Measurements from ENCODE around the gene PIM2. TPM values are rescaled to one million over a fixed set of nuclear protein-coding genes. Genes with fewer than 3 reads are reported as not detected.

PIM2 gene
- 3.0 TPM for total RNA-seq
- long read RNA-seq, transcript PIM2-201 (6 exons, 2,075 nt): major isoform, 8 of 9 reads
- long read RNA-seq, partial matches to known transcripts: 0 of 9 reads
- long read RNA-seq, other reads (novel, unspliced or antisense): 1 of 9 reads

DNA sequence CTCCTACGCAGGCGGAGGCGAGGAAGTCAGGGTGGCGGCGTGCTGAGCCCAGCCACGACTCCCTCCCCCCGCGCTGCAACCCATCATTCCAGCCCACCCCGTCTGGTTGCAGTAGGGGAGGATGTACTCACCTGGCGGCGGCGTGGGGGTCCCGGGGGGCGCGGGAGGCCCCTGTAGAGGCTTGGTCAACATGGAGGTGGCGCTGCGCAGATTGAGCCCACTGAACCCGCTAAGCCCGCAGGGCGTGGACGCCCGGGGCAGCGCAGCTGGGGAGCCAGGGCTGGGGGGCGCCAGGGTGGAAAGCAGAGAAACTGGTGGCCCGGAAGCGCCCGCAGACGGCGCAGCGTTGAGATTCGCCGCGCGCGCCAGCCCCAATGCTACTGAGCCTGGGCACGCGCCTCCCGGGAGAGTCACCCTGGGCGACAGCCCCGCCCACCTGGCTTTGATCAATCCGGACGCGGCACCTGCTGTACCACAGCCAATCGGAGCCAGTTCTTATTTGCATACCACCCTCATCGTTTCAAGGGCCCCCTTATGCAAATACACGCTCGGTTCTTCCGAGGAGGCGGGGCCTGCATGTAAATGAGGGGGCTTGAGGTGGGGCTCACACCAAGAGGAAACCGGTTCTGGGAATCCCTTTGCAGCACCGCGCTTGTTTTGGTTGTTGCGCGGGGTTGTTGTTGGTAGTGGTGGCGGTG lies at the start of gene PIM2:
PIM2 (minus strand) TSS at position 382 of the 698 bp plus-strand sequence; CDS start at position 192, 190 bp downstream.
- peak; percentile 94 for DNase-seq
- peak; percentile 91 for ATAC-seq (ENCODE audit: poor library complexity)
- intact Hi-C loops (cut with DNase I): no loop called here

- DNase-seq: no peak
- ATAC-seq (ENCODE audit: poor library complexity): no peak
- intact Hi-C loops (cut with DNase I): no loop called here
Measured at GRCh38 chrX:48968377-48968776, 49.6 kb upstream of the PIM2 start.

- no peak for ATAC-seq (ENCODE audit: poor library complexity)
- intact Hi-C loops (cut with DNase I): no loop called here
- DNase-seq: no peak
Measured at GRCh38 chrX:48966796-48967579, 48.2 kb upstream of the PIM2 start.

DNA sequence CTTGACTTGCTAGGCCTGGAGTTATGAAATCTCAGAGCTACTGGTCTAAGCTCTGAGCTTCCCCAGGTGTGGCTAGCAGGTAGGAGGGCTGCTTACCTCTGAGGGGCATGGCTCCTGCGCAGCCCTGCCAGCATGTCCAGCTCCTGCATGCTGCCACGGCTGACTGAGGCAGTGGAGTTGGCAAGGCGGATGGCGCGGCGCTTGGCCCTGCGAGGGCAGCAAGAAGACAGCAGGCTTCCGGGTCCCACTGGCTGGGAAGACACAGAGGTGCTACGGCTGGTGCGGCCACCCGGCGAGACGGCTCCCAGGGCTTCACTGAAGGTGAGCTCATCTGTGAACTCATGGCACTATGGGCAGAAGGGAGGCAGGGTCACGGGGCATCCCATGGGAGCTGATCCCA lies 47.1 kb upstream of the PIM2 start:
- DNase-seq (no peak), ATAC-seq (ENCODE audit: poor library complexity) (no peak)
- intact Hi-C loops (cut with DNase I): no loop called here

DNA sequence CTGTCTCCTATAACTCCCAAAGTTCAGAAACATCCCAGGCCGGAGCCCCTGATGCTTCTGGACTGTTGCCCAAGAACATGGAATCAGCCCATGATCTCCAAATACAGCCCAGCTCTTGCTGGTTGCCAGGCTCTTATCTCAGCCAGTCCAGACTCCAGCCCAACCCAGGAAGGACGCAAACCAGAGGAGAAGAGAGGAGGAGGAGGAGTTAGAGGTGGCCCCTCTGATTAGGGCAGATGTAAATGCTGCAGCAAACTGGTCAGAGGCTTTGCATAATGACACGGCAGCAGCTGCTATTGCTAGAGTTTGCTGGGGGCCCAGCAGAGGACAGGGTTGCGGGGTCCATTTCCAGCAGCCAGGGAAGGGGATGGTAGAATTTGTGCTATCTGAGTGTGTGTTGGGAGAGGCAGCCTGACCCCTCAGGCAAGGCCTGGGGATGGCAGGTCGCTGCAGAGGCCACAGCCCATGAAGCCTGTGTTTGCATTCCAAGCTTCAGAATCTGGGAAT lies 42.8 kb upstream of the PIM2 start:
- intact Hi-C loops (cut with DNase I): no loop called here
- ATAC-seq (ENCODE audit: poor library complexity) (no peak), DNase-seq (peak; percentile 42)

DNA sequence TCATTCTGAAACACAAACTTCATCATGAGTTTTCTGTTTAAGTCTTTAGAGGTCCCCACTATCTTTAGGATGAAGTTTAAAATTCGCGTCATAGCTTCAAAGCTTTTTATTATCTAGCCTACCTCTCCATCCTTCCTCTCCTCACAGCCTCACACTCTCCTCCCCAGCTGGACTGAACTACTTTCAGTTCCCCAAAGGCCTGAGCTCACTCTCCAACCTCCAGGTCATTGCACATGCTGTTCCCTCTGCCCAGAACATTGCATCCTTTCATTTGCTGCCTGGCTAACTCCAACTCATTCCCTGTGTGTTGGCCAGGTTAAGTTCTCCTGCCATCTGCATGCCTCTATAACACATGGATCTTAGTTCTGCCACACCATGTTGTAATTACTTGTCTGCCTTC lies 41.5 kb upstream of the PIM2 start:
- intact Hi-C loops (cut with DNase I): no loop called here
- DNase-seq (no peak), ATAC-seq (ENCODE audit: poor library complexity) (no peak)

DNA sequence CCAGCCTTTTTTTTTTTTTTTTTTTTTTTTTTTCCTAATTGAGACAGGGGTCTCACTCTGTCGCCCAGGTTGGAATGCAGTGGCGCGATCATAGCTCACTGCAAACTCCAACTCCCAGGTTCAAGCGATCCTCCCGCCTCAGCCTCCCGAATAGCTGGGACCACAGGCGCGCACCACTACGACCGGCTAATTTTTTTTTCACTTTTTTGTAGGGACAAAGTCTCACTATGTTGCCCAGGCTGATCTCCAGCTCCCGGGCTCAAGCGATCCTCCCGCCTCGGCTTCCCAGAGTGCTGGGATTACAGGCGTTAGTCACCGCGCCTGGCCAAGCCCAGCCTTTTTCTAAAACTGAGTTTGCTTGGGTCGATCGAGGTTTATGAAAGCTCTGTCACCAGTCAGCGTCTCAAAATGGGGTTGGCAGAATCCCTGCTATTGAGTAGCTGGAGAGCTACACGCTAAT lies 39.8 kb upstream of the PIM2 start:
- peak; percentile 5 for ATAC-seq (ENCODE audit: poor library complexity)
- DNase-seq: peak; percentile 59
- intact Hi-C loops (cut with DNase I): no loop called here

GRCh38 chrX:48957827-48958634 lies 39.2 kb upstream of the PIM2 start:
- peak; percentile 93 for ATAC-seq (ENCODE audit: poor library complexity)
- intact Hi-C loops (cut with DNase I): no loop called here
- DNase-seq: peak; percentile 96

GRCh38 chrX:48957477-48957826 lies 38.6 kb upstream of the PIM2 start, which contains the start of gene OTUD5:
OTUD5 (minus strand) TSS chrX:48957607; CDS start chrX:48957570, 37 bp downstream.
- peak; percentile 64 for DNase-seq
- peak; percentile 27 for ATAC-seq (ENCODE audit: poor library complexity)
- intact Hi-C loops (cut with DNase I): no loop called here

GRCh38 chrX:48956728-48957414 lies 38.0 kb upstream of the PIM2 start:
- intact Hi-C loops (cut with DNase I): no loop called here
- ATAC-seq (ENCODE audit: poor library complexity) (no peak), DNase-seq (peak; percentile 42)

GRCh38 chrX:48948589-48948988 lies 29.8 kb upstream of the PIM2 start:
- DNase-seq (no peak), ATAC-seq (ENCODE audit: poor library complexity) (no peak)
- intact Hi-C loops (cut with DNase I): no loop called here

GRCh38 chrX:48945517-48946348 lies 26.9 kb upstream of the PIM2 start:
- peak; percentile 47 for DNase-seq
- intact Hi-C loops (cut with DNase I): no loop called here
- ATAC-seq (ENCODE audit: poor library complexity): peak; percentile 56

DNA sequence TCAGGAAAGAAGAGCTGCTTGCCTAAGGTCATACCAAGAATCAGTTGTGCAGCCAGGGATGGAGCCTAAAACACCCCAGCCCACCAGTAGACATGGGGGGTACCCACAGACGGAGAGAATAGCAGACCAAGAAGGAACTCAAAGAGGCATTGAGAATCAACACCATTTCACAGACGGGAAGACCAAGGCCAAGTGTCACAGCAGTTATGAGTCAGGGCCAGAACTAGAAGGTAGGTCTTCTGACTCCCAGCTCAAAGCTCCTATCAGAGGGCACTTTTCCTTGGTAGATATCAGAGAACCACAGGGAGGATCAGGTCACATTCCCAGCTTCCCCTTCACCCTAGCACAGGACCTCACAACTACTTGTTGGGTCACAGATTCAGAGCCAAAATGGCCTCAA lies 24.1 kb upstream of the PIM2 start:
- DNase-seq (no peak), ATAC-seq (ENCODE audit: poor library complexity) (no peak)
- intact Hi-C loops (cut with DNase I): no loop called here

- intact Hi-C loops (cut with DNase I): no loop called here
- DNase-seq: no peak
- ATAC-seq (ENCODE audit: poor library complexity): no peak
Measured at GRCh38 chrX:48940404-48940955, 21.7 kb upstream of the PIM2 start.

DNA sequence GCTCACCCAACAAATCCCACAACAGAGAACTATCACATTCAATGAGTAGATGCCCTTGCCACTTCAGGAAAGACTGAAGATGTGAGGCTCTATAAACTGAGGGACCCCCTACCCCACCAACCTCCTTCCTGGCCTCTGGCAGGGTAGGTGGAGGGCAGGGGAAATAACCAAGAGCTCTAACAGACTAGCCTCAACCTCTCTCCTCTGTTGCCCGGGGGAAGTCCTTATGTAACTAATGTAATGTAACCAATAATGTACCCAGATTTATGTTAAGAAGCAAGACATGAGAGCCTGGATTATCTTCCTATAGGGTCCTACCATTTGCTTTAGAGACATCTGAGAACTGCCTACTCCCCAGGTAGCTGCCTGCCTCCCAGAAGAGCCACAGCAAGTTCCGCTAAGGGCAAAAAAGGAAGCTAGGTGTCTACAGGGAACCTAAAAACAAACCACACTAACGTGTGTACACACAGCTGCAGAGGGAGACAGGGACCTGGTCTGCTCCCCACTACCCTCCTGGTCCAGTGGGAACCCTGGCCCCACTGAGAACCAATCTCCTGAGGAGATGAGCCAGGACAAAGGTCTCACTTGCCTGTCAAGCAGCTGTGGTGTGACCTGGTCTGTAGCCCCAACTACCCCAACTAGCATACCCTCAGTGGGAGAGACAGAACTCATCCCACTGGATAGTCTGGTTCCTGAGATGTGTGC lies 20.9 kb upstream of the PIM2 start:
- ATAC-seq (ENCODE audit: poor library complexity): no peak
- intact Hi-C loops (cut with DNase I): no loop called here
- DNase-seq: no peak

- DNase-seq (no peak), ATAC-seq (ENCODE audit: poor library complexity) (no peak)
- intact Hi-C loops (cut with DNase I): no loop called here
Measured at GRCh38 chrX:48938721-48939425, 20.0 kb upstream of the PIM2 start.
